ENCODE measurements around the gene SERINC2. TPM values are rescaled to one million over a fixed set of nuclear protein-coding genes. Genes with fewer than 3 reads are reported as not detected.

The SERINC2 gene
- total and polyA plus RNA-seq, 2 donors (not counting 1 experiment from before 2014, with no cell fraction given) = 28.4 to 104 TPM

DNA sequence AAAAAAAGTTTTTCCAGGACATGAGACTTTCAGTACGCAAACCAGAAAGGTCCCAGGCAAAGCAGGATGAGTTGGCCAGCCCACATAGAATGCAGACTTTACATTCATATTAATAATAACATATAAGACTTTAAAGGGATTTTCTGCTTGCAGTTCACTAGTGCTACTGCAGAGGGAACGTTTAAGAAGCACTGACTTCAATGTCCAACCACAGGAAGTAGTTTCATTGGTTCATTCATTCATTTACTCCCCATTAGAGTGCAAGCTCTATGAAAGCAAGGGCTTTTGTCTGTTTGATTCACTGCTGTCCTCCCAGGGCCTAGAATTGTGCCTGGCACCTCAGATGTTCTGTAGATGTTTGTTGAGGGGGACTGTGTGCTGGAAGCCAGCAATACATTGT lies 11.8 kb upstream of the SERINC2 start:
- Histone ChIP-seq H3K27me3 (ENCODE audit: control insufficient read depth, insufficient read depth, low read length) (no peaks in the 10 kb centered on the region), H3K4me2 (ENCODE audit: extremely low read depth, insufficient read depth, low read length) (no peak overlapping the region), H3K9ac (ENCODE audit: insufficient read depth, low read length) (no peak overlapping the region), H3K4me3 (replicated peaks in 1 of 4; ENCODE audit: control extremely low read depth in 1 of 4, insufficient read depth in 1 of 4, low read depth in 3 of 4, low read length in 4 of 4) (no peak overlapping the region), H3K9me3 (ENCODE audit: control insufficient read depth, insufficient read depth, low read depth, low read length) (no peaks in the 10 kb centered on the region), H3K36me3 (ENCODE audit: control insufficient read depth, insufficient read depth, low read length) (no peaks in the 10 kb centered on the region), H2AFZ (ENCODE audit: low read length) (no peak overlapping the region), H3K4me1 (ENCODE audit: control insufficient read depth, extremely low read depth, insufficient read depth, low read length) (peaks cover 24% of the 10 kb centered on the region), H3K27ac (ENCODE audit: insufficient read depth, low read length) (no peak overlapping the region), H4K20me1 (ENCODE audit: control insufficient read depth, extremely low read depth, insufficient read depth, low read length) (no peaks in the 10 kb centered on the region), H3K79me2 (ENCODE audit: control insufficient read depth, insufficient read depth, low read length) (no peaks in the 10 kb centered on the region)
- DNase-seq (ENCODE audit: low read depth in 2 of 2) = no peak
- TF ChIP-seq EZH2 (IDR thresholded peaks at IDR 0.05; ENCODE audit: low read length, missing control alignments) = no peak
- TF ChIP-seq, protein P1, sequence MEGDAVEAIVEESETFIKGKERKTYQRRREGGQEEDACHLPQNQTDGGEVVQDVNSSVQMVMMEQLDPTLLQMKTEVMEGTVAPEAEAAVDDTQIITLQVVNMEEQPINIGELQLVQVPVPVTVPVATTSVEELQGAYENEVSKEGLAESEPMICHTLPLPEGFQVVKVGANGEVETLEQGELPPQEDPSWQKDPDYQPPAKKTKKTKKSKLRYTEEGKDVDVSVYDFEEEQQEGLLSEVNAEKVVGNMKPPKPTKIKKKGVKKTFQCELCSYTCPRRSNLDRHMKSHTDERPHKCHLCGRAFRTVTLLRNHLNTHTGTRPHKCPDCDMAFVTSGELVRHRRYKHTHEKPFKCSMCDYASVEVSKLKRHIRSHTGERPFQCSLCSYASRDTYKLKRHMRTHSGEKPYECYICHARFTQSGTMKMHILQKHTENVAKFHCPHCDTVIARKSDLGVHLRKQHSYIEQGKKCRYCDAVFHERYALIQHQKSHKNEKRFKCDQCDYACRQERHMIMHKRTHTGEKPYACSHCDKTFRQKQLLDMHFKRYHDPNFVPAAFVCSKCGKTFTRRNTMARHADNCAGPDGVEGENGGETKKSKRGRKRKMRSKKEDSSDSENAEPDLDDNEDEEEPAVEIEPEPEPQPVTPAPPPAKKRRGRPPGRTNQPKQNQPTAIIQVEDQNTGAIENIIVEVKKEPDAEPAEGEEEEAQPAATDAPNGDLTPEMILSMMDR (conservative IDR thresholded peaks at IDR 0.05 in 1 of 2, IDR thresholded peaks at IDR 0.05 in 1 of 2; ENCODE audit: low read depth in 1 of 2, low read length in 2 of 2) = peak in 1 of 2 donors; percentile 31

DNA sequence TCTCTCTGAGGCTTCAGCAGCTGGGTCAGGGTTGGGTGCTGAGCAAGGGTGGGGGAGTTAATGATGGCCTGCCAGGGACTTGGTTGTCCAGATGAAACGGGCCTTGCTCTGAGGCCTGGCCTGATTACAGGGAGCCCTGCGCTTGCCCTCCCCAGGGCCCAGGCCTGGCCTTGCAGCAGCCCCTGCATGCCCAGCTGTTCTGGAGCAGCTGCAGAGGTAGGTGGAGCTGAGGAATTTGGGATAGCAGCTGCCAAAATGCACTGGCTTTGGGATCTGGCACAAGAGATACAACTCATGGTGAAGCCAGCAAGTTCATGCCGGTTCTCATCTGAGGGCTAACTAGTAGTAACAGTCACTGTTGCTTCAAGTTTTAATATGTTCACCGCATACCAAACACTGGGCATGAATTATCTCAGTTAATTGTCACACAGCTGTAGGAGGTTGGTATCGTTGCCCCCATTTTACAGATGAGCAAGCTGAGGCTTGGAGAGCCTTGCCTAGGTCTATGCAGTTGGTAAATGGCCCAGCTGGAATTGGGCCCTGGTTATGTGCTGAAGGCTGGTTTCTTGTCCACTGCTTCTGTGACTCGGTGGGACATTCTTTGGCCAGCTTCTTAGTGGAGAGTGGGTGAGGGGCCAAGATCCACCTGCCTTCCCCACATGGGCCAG lies 7.3 kb upstream of the SERINC2 start:
- no peak for DNase-seq (ENCODE audit: low read depth in 2 of 2)
- no peak overlapping the region for H3K9ac ChIP-seq (ENCODE audit: insufficient read depth, low read length)
- no peaks in the 10 kb centered on the region for H3K9me3 ChIP-seq (ENCODE audit: control insufficient read depth, insufficient read depth, low read depth, low read length)
- H3K4me1 ChIP-seq (ENCODE audit: control insufficient read depth, extremely low read depth, insufficient read depth, low read length) = peaks cover 22% of the 10 kb centered on the region
- no peaks in the 10 kb centered on the region for H4K20me1 ChIP-seq (ENCODE audit: control insufficient read depth, extremely low read depth, insufficient read depth, low read length)
- no peak for TF ChIP-seq EZH2 (IDR thresholded peaks at IDR 0.05; ENCODE audit: low read length, missing control alignments)
- TF ChIP-seq, protein P1 (conservative IDR thresholded peaks at IDR 0.05 in 1 of 2, IDR thresholded peaks at IDR 0.05 in 1 of 2; ENCODE audit: low read depth in 1 of 2, low read length in 2 of 2) = no peak
- no peaks in the 10 kb centered on the region for H3K79me2 ChIP-seq (ENCODE audit: control insufficient read depth, insufficient read depth, low read length)
- no peak overlapping the region for H2AFZ ChIP-seq (ENCODE audit: low read length)
- H3K36me3 ChIP-seq (ENCODE audit: control insufficient read depth, insufficient read depth, low read length) = no peaks in the 10 kb centered on the region
- no peak overlapping the region for H3K27ac ChIP-seq (ENCODE audit: insufficient read depth, low read length)
- H3K27me3 ChIP-seq (ENCODE audit: control insufficient read depth, insufficient read depth, low read length) = no peaks in the 10 kb centered on the region
- H3K4me3 ChIP-seq (replicated peaks in 1 of 4; ENCODE audit: control extremely low read depth in 1 of 4, insufficient read depth in 1 of 4, low read depth in 3 of 4, low read length in 4 of 4) = no peak overlapping the region
- H3K4me2 ChIP-seq (ENCODE audit: extremely low read depth, insufficient read depth, low read length) = no peak overlapping the region

DNA sequence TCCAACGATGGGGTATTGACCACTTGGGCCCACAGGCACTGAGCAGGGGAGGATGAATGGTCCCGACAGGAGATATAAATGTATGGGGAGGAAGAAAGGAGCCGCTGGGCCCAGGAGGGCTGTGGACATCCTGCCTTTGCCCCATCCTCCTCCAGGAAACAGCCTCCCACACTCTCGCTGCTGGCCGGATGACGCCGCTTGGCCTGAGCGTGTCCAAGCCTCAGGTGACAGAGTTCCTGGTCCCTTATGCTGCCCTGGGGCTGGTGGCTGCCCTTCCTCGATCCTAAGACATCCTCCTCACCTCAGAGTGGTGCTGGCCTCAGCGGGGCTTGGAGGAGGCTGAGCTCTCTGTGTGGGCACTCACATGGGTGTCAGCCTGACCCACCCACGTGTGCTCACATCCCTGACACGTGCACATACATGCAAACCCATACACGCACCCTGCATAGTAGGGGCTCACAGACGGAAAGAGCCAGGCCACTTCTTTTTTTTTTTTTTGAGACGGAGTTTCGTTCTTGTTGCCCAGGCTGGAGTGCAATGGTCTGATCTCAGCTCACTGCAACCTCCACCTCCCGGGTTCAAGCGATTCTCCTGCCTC lies 5.9 kb upstream of the SERINC2 start:
- H3K27me3 ChIP-seq (ENCODE audit: control insufficient read depth, insufficient read depth, low read length) = no peaks in the 10 kb centered on the region
- no peak overlapping the region for H3K9ac ChIP-seq (ENCODE audit: insufficient read depth, low read length)
- H3K4me1 ChIP-seq (ENCODE audit: control insufficient read depth, extremely low read depth, insufficient read depth, low read length) = peaks cover 22% of the 10 kb centered on the region
- H3K4me2 ChIP-seq (ENCODE audit: extremely low read depth, insufficient read depth, low read length) = no peak overlapping the region
- no peak overlapping the region for H3K27ac ChIP-seq (ENCODE audit: insufficient read depth, low read length)
- no peak for DNase-seq (ENCODE audit: low read depth in 2 of 2)
- H3K4me3 ChIP-seq (replicated peaks in 1 of 4; ENCODE audit: control extremely low read depth in 1 of 4, insufficient read depth in 1 of 4, low read depth in 3 of 4, low read length in 4 of 4) = no peak overlapping the region
- H4K20me1 ChIP-seq (ENCODE audit: control insufficient read depth, extremely low read depth, insufficient read depth, low read length) = no peaks in the 10 kb centered on the region
- no peaks in the 10 kb centered on the region for H3K79me2 ChIP-seq (ENCODE audit: control insufficient read depth, insufficient read depth, low read length)
- H2AFZ ChIP-seq (ENCODE audit: low read length) = no peak overlapping the region
- no peaks in the 10 kb centered on the region for H3K36me3 ChIP-seq (ENCODE audit: control insufficient read depth, insufficient read depth, low read length)
- TF ChIP-seq, protein P1 (conservative IDR thresholded peaks at IDR 0.05 in 1 of 2, IDR thresholded peaks at IDR 0.05 in 1 of 2; ENCODE audit: low read depth in 1 of 2, low read length in 2 of 2) = no peak
- TF ChIP-seq EZH2 (IDR thresholded peaks at IDR 0.05; ENCODE audit: low read length, missing control alignments) = no peak
- H3K9me3 ChIP-seq (ENCODE audit: control insufficient read depth, insufficient read depth, low read depth, low read length) = no peaks in the 10 kb centered on the region
